IPS DF 6.9 (cell line): ENCODE results near the gene RGS2.

Experiments
- DNase-seq: peaks from one replicate; pipeline ENCODE4 v3.0.0-alpha.2; 2013; ENCODE audit warnings: low read depth, low spot score
- H3K27ac ChIP-seq: one replicate; pipeline ENCODE4 v1.5.1; 2013; ENCODE audit warnings: low read length, control low read depth
- H3K27me3 ChIP-seq: 2 replicates; pipeline ENCODE4 v1.6.1; 2013; ENCODE audit warnings: mild to moderate bottlenecking, low read length; ENCODE audit not compliant: control insufficient read depth, insufficient read depth
- H3K36me3 ChIP-seq: 2 replicates; pipeline ENCODE4 v1.6.1; 2013; ENCODE audit warnings: low read length; ENCODE audit not compliant: control insufficient read depth, insufficient read depth
- H3K4me1 ChIP-seq: 2 replicates; pipeline ENCODE4 v1.6.1; 2013; ENCODE audit warnings: low read length; ENCODE audit not compliant: control insufficient read depth, insufficient read depth
- H3K4me3 ChIP-seq: 2 replicates; pipeline ENCODE4 v1.5.1; 2013; ENCODE audit warnings: mild to moderate bottlenecking, low read length
- H3K9me3 ChIP-seq: 2 replicates; pipeline ENCODE4 v1.6.1; 2013; ENCODE audit warnings: low read length, inconsistent platforms; ENCODE audit not compliant: control insufficient read depth, insufficient read depth
- WGBS: extraction: QIAGEN DNeasy Blood & Tissue Kit; methylation state at CpG from one replicate; pipeline ENCODE4 v1.1.7; 2013; ENCODE audit warnings: mixed read lengths, missing lambda C conversion rate; ENCODE audit not compliant: insufficient read length, insufficient coverage; 5-methylcytosine and 5-hydroxymethylcytosine counted together

The RGS2 gene

DNA sequence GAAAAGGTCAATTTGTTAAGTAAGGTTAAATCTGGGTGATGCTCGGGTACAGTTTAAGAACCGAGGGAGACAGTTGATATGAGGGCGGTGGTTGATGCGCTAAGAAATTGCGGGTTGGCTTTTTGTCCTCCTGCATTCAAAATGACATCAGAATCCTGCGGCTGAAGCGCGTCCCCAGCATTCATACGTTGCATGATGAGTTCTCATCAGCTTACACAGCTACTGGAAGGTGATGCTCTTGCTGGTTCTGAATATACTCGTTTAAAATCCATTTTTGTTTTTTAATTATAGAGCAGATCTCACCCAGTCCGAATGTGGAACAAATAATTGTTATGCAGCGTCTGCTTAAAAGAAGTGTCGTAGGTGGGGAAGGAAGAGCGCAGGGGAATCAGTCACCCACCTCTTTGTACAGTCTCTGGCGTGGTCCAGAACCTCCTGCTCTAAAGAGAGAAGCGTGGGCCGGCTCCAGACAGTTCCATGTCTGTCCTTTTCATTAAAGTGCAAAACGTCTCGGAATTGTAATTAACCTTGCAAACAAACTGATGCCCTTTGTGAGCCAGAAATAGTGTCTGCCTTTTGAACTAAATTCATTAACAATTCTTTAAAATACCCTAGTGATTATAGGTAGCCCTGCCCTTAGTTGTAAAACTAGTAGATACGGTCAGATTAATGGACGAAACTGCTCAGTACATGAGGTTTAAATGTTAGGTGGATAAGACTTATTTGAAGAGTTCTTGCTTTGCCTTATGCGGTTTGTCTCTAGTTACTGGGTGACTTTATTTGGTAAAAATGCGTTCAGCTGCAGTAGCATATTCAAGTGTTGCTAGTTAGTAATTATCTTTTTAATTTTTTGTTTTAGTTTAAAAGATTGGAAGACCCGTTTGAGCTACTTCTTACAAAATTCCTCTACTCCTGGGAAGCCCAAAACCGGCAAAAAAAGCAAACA, 741 bp downstream of the RGS2 start:
- WGBS: no CpG with 5 or more reads among the region's 25 CpGs

DNA sequence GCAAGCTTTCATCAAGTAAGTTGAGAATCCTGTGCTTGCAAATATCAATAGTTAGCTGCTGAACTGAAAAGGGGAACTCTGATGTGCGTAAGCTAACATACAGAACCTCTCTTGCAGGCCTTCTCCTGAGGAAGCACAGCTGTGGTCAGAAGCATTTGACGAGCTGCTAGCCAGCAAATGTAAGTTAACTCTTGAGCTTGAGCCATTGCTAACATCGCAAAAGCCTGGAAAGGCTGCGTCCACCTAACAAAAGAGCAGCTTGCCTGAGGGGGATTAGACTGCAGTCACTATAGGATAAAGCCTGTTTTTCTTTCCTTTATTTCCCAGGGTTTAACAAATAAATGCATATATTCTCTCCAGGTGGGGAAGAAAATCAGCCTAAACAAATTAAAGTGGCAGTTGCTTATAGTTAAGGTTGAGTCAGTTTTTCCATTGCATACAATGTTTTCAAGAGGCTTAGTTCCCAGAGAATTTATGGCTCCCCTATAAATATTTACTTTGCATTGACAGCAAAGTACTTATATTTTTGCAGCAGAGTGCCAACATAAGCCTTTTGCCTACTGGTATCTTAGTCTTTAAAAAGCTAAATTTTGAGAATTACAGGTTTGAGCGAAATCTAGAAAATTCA, 1.5 kb downstream of the RGS2 start:
- H3K9me3 ChIP-seq: no peaks in the 10 kb centered on the region
- DNase-seq: no peak
- 100% methylated on average over 1 of the region's 5 CpGs for WGBS
- no peak overlapping the region for H3K27ac ChIP-seq
- H3K4me1 ChIP-seq: peaks cover 7% of the 10 kb centered on the region; the same call in 1 of the 2 replicates
- H3K27me3 ChIP-seq: peaks cover 2% of the 10 kb centered on the region; the same call in 1 of the 2 replicates
- peaks cover 4% of the 10 kb centered on the region; the same call in 1 of the 2 replicates for H3K36me3 ChIP-seq
- H3K4me3 ChIP-seq: no peak overlapping the region

More for the DNA sequence above, 741 bp downstream of the RGS2 start:
- peaks cover 2% of the 10 kb centered on the region; the same call in 1 of the 2 replicates for H3K27me3 ChIP-seq
- peak overlapping the region; percentile 76; the same call in 1 of the 2 replicates for H3K4me3 ChIP-seq
- no peak overlapping the region for H3K27ac ChIP-seq
- H3K9me3 ChIP-seq: no peaks in the 10 kb centered on the region
- peaks cover 4% of the 10 kb centered on the region; the same call in 1 of the 2 replicates for H3K36me3 ChIP-seq
- no peak for DNase-seq
- H3K4me1 ChIP-seq: peaks cover 7% of the 10 kb centered on the region; the same call in 1 of the 2 replicates

DNA sequence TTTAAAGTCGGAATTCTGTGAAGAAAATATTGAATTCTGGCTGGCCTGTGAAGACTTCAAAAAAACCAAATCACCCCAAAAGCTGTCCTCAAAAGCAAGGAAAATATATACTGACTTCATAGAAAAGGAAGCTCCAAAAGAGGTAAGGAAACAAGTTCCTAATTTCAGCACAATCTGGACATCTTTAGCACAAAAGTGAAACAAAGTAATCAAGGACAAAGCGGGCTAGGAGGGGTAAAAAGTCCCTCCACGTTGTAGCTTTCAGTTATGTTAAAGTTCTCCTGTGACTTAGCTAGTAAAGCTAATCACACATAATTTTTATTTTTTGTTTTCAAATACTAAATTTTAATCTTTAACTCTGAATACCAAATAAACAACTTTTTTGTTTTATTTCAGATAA, 2.2 kb downstream of the RGS2 start:
- no CpG with 5 or more reads among the region's 3 CpGs for WGBS
- Histone ChIP-seq H3K27me3 (peaks cover 2% of the 10 kb centered on the region; the same call in 1 of the 2 replicates), H3K4me1 (peaks cover 7% of the 10 kb centered on the region; the same call in 1 of the 2 replicates), H3K36me3 (peaks cover 4% of the 10 kb centered on the region; the same call in 1 of the 2 replicates), H3K27ac (no peak overlapping the region), H3K9me3 (no peaks in the 10 kb centered on the region), H3K4me3 (no peak overlapping the region)
- no peak for DNase-seq

DNA sequence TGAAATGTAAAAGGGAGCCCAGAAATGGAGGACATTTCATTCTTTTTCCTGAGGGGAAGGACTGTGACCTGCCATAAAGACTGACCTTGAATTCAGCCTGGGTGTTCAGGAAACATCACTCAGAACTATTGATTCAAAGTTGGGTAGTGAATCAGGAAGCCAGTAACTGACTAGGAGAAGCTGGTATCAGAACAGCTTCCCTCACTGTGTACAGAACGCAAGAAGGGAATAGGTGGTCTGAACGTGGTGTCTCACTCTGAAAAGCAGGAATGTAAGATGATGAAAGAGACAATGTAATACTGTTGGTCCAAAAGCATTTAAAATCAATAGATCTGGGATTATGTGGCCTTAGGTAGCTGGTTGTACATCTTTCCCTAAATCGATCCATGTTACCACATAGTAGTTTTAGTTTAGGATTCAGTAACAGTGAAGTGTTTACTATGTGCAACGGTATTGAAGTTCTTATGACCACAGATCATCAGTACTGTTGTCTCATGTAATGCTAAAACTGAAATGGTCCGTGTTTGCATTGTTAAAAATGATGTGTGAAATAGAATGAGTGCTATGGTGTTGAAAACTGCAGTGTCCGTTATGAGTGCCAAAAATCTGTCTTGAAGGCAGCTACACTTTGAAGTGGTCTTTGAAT, 2.9 kb downstream of the RGS2 start:
- H3K36me3 ChIP-seq: peaks cover 4% of the 10 kb centered on the region; the same call in 1 of the 2 replicates
- no peaks in the 10 kb centered on the region for H3K9me3 ChIP-seq
- H3K27me3 ChIP-seq: peaks cover 2% of the 10 kb centered on the region; the same call in 1 of the 2 replicates
- H3K27ac ChIP-seq: no peak overlapping the region
- H3K4me3 ChIP-seq: no peak overlapping the region
- no CpG with 5 or more reads among the region's 6 CpGs for WGBS
- DNase-seq: no peak
- peaks cover 7% of the 10 kb centered on the region; the same call in 1 of the 2 replicates for H3K4me1 ChIP-seq

DNA sequence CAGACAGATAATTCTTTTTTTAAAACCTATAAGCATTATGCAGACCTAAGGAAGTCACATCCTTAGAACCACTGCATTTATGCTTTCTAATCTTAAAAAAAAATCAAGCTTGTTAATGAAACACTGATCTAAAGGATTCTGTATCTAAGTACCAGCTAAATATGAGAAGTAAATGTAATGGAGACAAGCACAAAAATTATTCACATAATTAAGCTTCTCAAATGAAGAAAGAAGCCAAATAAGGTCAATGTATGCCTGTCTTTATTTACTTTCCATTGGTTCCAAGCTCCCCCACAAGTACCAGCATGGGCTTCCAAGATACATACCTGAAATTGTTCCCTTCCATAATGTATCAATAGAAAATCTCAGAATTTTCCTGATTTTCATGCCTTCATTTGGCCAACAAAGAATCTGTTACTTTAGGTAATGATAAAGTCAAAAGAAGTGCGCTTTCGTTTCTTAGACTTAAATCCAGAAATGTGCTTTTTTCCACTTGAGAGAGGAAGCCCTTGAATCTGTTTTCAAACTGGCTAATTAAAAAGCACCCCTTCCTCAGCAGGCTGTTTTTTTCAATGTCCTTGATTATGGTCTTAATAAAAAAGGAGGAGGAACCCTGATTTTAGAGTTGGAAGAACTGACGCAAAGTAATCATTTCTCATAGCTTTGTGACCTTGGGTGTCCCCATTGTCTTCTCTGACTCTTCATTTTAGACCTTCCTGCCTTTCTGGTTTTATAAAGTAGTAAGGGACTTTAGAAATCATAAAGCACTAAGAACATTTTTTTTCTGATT, 3.8 kb downstream of the RGS2 start:
- Histone ChIP-seq H3K27me3 (peaks cover 2% of the 10 kb centered on the region; the same call in 1 of the 2 replicates), H3K9me3 (no peaks in the 10 kb centered on the region), H3K4me3 (no peak overlapping the region), H3K4me1 (peaks cover 7% of the 10 kb centered on the region; the same call in 1 of the 2 replicates), H3K27ac (no peak overlapping the region), H3K36me3 (peaks cover 4% of the 10 kb centered on the region; the same call in 1 of the 2 replicates)
- DNase-seq: no peak
- no CpG with 5 or more reads among the region's 3 CpGs for WGBS

DNA sequence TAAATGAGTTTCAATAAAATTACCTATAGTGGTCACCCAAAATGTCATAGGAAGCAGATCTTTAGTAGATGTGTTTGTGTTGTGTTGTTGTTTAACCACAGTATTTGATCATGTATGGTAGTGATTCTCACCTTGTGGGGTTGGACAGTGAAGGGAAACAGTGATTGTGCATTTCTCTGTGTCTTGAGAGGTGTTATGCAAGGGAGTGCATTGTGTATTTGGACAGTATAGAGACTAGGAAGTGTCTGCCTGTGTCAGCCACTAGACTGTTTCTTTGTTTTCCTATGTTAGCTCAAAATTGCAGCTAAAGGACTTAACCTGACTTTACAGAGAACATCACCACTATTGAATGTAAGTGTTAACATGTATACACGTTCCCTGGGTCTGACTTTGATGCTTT, 6.0 kb downstream of the RGS2 start:
- H3K27me3 ChIP-seq: no peaks in the 10 kb centered on the region

DNA sequence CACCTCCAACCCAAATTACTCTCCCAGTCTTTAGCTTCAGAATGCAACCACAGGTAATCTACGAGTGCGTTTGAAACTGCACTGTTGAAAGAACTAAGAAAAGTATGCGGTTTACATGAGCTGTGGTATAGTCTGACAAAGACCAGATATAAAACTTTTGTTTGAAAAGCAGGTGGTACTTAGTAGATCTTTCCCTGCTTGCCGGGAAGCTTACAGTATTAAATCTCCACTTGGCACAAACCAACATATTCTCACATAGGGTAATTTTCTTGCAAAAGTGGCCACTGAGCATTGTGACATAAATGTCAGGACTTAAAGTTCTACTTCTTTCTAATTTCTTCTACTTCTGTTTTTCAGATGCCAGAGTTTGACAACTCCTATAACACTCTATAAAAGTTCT, 8.4 kb downstream of the RGS2 start:
- WGBS: no CpG with 5 or more reads among the region's 4 CpGs
- Histone ChIP-seq H3K4me1 (no peaks in the 10 kb centered on the region), H3K36me3 (no peaks in the 10 kb centered on the region), H3K27ac (no peak overlapping the region), H3K27me3 (no peaks in the 10 kb centered on the region), H3K9me3 (no peaks in the 10 kb centered on the region), H3K4me3 (no peak overlapping the region)
- DNase-seq: no peak

More for the DNA sequence above, 6.0 kb downstream of the RGS2 start:
- Histone ChIP-seq H3K4me3 (no peak overlapping the region), H3K4me1 (peaks cover under 1% of the 10 kb centered on the region; the same call in 1 of the 2 replicates), H3K36me3 (peaks cover 4% of the 10 kb centered on the region; the same call in 1 of the 2 replicates), H3K9me3 (no peaks in the 10 kb centered on the region), H3K27ac (no peak overlapping the region)
- no CpG with 5 or more reads among the region's 1 CpG for WGBS
- no peak for DNase-seq

DNA sequence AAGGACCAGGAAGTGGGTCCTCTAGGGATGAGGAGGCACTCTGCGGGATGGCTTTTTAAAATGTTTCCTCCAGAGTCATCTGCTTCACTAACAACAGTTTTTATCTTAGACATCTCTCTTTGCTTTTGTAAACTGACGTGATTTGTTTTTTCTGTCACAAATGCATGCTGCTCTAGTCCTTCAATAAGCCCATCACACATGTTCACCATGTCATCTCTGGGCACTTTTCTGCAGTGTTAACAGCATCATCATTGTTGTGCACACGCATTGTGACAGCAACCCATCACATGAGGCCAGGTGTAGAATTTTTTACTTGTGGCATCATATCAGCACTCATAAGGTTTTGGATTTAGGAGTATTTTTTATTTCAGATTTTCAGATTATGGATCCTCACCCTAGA, 12.5 kb downstream of the RGS2 start:
- no peaks in the 10 kb centered on the region for H3K27me3 ChIP-seq
- no peaks in the 10 kb centered on the region for H3K4me1 ChIP-seq
- DNase-seq: no peak
- no peak overlapping the region for H3K4me3 ChIP-seq
- WGBS: no CpG with 5 or more reads among the region's 3 CpGs
- no peaks in the 10 kb centered on the region for H3K9me3 ChIP-seq
- no peak overlapping the region for H3K27ac ChIP-seq
- no peaks in the 10 kb centered on the region for H3K36me3 ChIP-seq

DNA sequence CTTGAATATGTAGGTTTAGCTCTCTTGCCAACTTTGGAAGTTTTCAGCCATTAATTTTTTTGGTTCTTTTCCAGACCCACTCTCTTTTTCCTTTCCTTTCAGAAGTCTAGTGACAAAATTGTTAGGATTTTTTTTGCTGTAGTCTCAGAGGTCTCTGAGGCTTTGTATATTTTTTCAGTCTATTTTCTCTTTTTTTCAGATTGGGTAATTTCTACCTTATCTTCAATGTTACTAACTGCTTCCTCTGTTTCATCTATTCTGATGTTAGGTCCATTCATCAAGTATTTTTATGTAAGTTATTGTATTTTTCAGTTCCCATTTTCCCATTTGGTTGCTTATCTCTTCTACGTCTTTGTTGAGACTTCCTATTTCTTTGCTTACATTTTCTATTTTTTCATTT, 15.7 kb downstream of the RGS2 start:
- no peaks in the 10 kb centered on the region for H3K4me1 ChIP-seq
- no CpG with 5 or more reads among the region's 1 CpG for WGBS

More for the DNA sequence above, 15.7 kb downstream of the RGS2 start:
- Histone ChIP-seq H3K27ac (no peak overlapping the region), H3K27me3 (no peaks in the 10 kb centered on the region), H3K36me3 (no peaks in the 10 kb centered on the region), H3K4me3 (no peak overlapping the region), H3K9me3 (no peaks in the 10 kb centered on the region)
- no peak for DNase-seq
